GM23338 (cell line): ENCODE data around the gene PPP1CA. TPM values are rescaled to one million over a fixed set of nuclear protein-coding genes. Genes with fewer than 3 reads are reported as not detected.

Source experiments
- ATAC-seq: fragments of 200-7000 bp; cut with Tn5 transposase; 3 replicates; pipeline ENCODE4 v1.9.1; 2020
- DNase-seq: peaks from one replicate; pipeline ENCODE4 v3.0.0-alpha.2; 2015; ENCODE audit warnings: low spot score
- H2AFZ ChIP-seq: fragments of 200-600 bp; sonication (generic); 2 replicates; pipeline ENCODE4 v1.8.0; 2016; ENCODE audit warnings: antibody characterized with exemption, mild to moderate bottlenecking, moderate library complexity
- H3F3A ChIP-seq: fragments of 200-600 bp; sonication (generic); replicated peaks from 2 replicates; pipeline ENCODE4 v1.8.0; 2017; ENCODE audit warnings: antibody characterized with exemption, mixed run types, low read depth
- H3K27ac ChIP-seq: fragments of 200-600 bp; sonication (generic); 2 replicates; pipeline ENCODE4 v1.6.1; 2016; ENCODE audit warnings: low read depth
- H3K27me3 ChIP-seq: fragments of 200-600 bp; sonication (generic); 2 replicates; pipeline ENCODE4 v1.8.0; 2016; ENCODE audit warnings: mild to moderate bottlenecking, mixed run types, moderate library complexity; ENCODE audit not compliant: insufficient read depth
- H3K36me3 ChIP-seq: fragments of 200-600 bp; sonication (generic); 2 replicates; pipeline ENCODE4 v1.8.0; 2016; ENCODE audit warnings: mild to moderate bottlenecking; ENCODE audit not compliant: insufficient read depth
- H3K4me1 ChIP-seq: fragments of 200-600 bp; sonication (generic); 2 replicates; pipeline ENCODE4 v1.8.0; 2016; ENCODE audit warnings: mild to moderate bottlenecking, moderate library complexity; ENCODE audit not compliant: insufficient read depth
- H3K4me2 ChIP-seq: fragments of 200-600 bp; sonication (generic); 2 replicates; pipeline ENCODE4 v1.7.1; 2017; ENCODE audit warnings: mixed run types
- H3K4me3 ChIP-seq: fragments of 200-600 bp; sonication (generic); 2 replicates; pipeline ENCODE4 v1.6.1; 2016; ENCODE audit warnings: mixed run types
- H3K79me2 ChIP-seq: fragments of 200-600 bp; sonication (generic); replicated peaks from 2 replicates; pipeline ENCODE4 v1.8.0; 2017; ENCODE audit warnings: mild to moderate bottlenecking; ENCODE audit not compliant: insufficient read depth
- H3K9me2 ChIP-seq: fragments of 200-600 bp; sonication (generic); 2 replicates; pipeline ENCODE4 v1.8.0; 2017; ENCODE audit not compliant: insufficient read depth
- H4K20me1 ChIP-seq: fragments of 200-600 bp; sonication (generic); replicated peaks from 2 replicates; pipeline ENCODE4 v1.8.0; 2017; ENCODE audit warnings: mild to moderate bottlenecking; ENCODE audit not compliant: insufficient read depth
- H3K27ac Mint-ChIP-seq: 2 replicates; pipeline ENCODE4 v1.8.0; 2020; ENCODE audit warnings: inconsistent platforms, mild to moderate bottlenecking, moderate library complexity, mixed read lengths
- H3K27me3 Mint-ChIP-seq: 3 replicates; pipeline ENCODE4 v1.8.0; 2022; ENCODE audit warnings: low read depth, mild to moderate bottlenecking, moderate library complexity, mixed read lengths, inconsistent platforms; ENCODE audit not compliant: insufficient read depth, poor library complexity
- H3K36me3 Mint-ChIP-seq: 3 replicates; pipeline ENCODE4 v1.8.0; 2021; ENCODE audit warnings: low read depth, mild to moderate bottlenecking, inconsistent platforms, moderate library complexity, mixed read lengths
- H3K4me1 Mint-ChIP-seq: 3 replicates; pipeline ENCODE4 v1.8.0; 2020; ENCODE audit warnings: mild to moderate bottlenecking, inconsistent platforms, mixed read lengths
- H3K4me3 Mint-ChIP-seq: 3 replicates; pipeline ENCODE4 v1.8.0; 2021; ENCODE audit warnings: moderate library complexity, mild to moderate bottlenecking, inconsistent platforms, mixed read lengths
- H3K9me3 Mint-ChIP-seq: 3 replicates; pipeline ENCODE4 v1.8.0; 2020; ENCODE audit warnings: moderate library complexity, mild to moderate bottlenecking, inconsistent platforms, mixed read lengths
- CREB1 ChIP-seq: fragments of 250-450 bp; sonication (Bioruptor Pico); IDR thresholded peaks from 2 replicates; pipeline ENCODE4 v1.5.0; 2020; ENCODE audit warnings: low read depth, mild to moderate bottlenecking, moderate library complexity
- CTCF ChIP-seq, 2 experiments: fragments of 200-600 bp in 1 of 2; sonication (generic) in 1 of 2; conservative IDR thresholded peaks; 2 replicates each; pipeline versions ENCODE4 v1.5.1 to v1.6.1; 2016 to 2017; ENCODE audit warnings: antibody characterized with exemption in 2 of 2, low read depth in 2 of 2, mild to moderate bottlenecking in 2 of 2, moderate library complexity in 1 of 2
- ETS1 ChIP-seq: IDR thresholded peaks from 2 replicates; pipeline ENCODE4 v1.6.1; 2016; ENCODE audit warnings: antibody characterized with exemption
- EZH2phosphoT487 ChIP-seq: fragments of 200-600 bp; sonication (generic); IDR thresholded peaks from one replicate; pipeline ENCODE4 v1.8.1; 2018; ENCODE audit warnings: antibody characterized with exemption; ENCODE audit not compliant: unreplicated experiment
- NANOG ChIP-seq: IDR thresholded peaks from 2 replicates; pipeline ENCODE4 v1.6.1; 2016; ENCODE audit warnings: antibody characterized with exemption, borderline replicate concordance
- REST ChIP-seq: IDR thresholded peaks from one replicate; pipeline ENCODE4 v1.6.1; 2018; ENCODE audit warnings: antibody characterized with exemption; ENCODE audit not compliant: unreplicated experiment
- STAT1 ChIP-seq: IDR thresholded peaks from one replicate; pipeline ENCODE4 v1.6.1; 2016; ENCODE audit warnings: antibody characterized with exemption; ENCODE audit not compliant: unreplicated experiment
- ZNF331 ChIP-seq: fragments of 250-450 bp; sonication (Bioruptor Pico); IDR thresholded peaks from 2 replicates; pipeline ENCODE4 v1.5.0; 2020; ENCODE audit warnings: low read depth, mild to moderate bottlenecking, moderate library complexity
- polyA plus RNA-seq: library from polyadenylated mRNA; unstranded; fragments of >200 nt; fragmentation: Nextera tagmentation; extraction: Ambion mirVana; gene quantifications from 2 replicates; pipeline ENCODE4 v1.2.1, GENCODE V29; 2016
- total RNA-seq: library from RNA; depleted of rRNA; stranded (reverse); fragments of >200 nt; shearing (Covaris generic); gene quantifications from 2 replicates; pipeline ENCODE4 v1.2.3, GENCODE V29; 2014

PPP1CA gene
- total and polyA plus RNA-seq, 2 experiments from 2014 or later, result 217 to 237 TPM

- Histone ChIP-seq H3K9me2 (no peaks in the 10 kb centered on the region), H3K27me3 (no peaks in the 10 kb centered on the region), H3K36me3 (no peaks in the 10 kb centered on the region), H3K4me2 (no peak overlapping the region), H3K4me1 (peaks cover 24% of the 10 kb centered on the region), H3F3A (0 out of 2 replicates have a peak, but pooled peaks cover 4% of the 10 kb centered on the region), H3K4me3 (no peak overlapping the region), H3K79me2 (peaks cover 16% of the 10 kb centered on the region), H3K27ac (0 out of 2 replicates have a peak overlapping the region, but pooled peaks have one; percentile 32), H2AFZ (no peak overlapping the region), H4K20me1 (peaks cover 8% of the 10 kb centered on the region; the same call in 1 of the 2 replicates)
- Mint-ChIP-seq H3K27ac (no peak overlapping the region), H3K9me3 (no peaks in the 10 kb centered on the region), H3K36me3 (peaks cover 38% of the 10 kb centered on the region), H3K4me1 (peaks cover 30% of the 10 kb centered on the region), H3K4me3 (peak overlapping the region; percentile 29; the same call in 1 of the 3 replicates), H3K27me3 (peaks cover 14% of the 10 kb centered on the region)
- TF ChIP-seq EZH2phosphoT487, result no peak
- TF ChIP-seq NANOG, result no peak
- TF ChIP-seq CREB1, result no peak
- no peak for TF ChIP-seq REST
- TF ChIP-seq ZNF331 (CRISPR knock-in tag), result no peak
- TF ChIP-seq STAT1, result no peak
- TF ChIP-seq CTCF (conservative IDR thresholded peaks at IDR 0.05; ENCODE audit: low read depth in 2 of 2), result no peak
- no peak for TF ChIP-seq ETS1
- DNase-seq (no peak), ATAC-seq (no peak)
Measured at GRCh38 chr11:67398661-67399563, 2.7 kb downstream of the PPP1CA start.
